GM15510 (cell line): ENCODE results near the gene CFAP70.

ENCODE experiments used
- POLR2A ChIP-seq: IDR thresholded peaks from 3 replicates; pipeline ENCODE4 v1.6.1; 2011; ENCODE audit warnings: borderline replicate concordance; ENCODE audit not compliant: insufficient read length; ENCODE audit errors: extremely low read depth

CFAP70 gene

GRCh38 chr10:73238990-73239566 is 119.6 kb downstream of the CFAP70 start:
- TF ChIP-seq POLR2A, result no peak

GRCh38 chr10:73234695-73235094 is 124.0 kb downstream of the CFAP70 start:
- no peak for TF ChIP-seq POLR2A

GRCh38 chr10:73233883-73234282 is 124.8 kb downstream of the CFAP70 start:
- no peak for TF ChIP-seq POLR2A

- no peak for TF ChIP-seq POLR2A
Observed at GRCh38 chr10:73232887-73233286, 125.8 kb downstream of the CFAP70 start.

GRCh38 chr10:73229567-73229966 is 129.1 kb downstream of the CFAP70 start:
- no peak for TF ChIP-seq POLR2A

- no peak for TF ChIP-seq POLR2A
Observed at GRCh38 chr10:73228247-73228646, 130.4 kb downstream of the CFAP70 start.

- TF ChIP-seq POLR2A, result no peak
Observed at GRCh38 chr10:73226663-73227062, 132.0 kb downstream of the CFAP70 start.

- no peak for TF ChIP-seq POLR2A
Observed at GRCh38 chr10:73225518-73225917, 133.1 kb downstream of the CFAP70 start.

GRCh38 chr10:73220989-73221388 is 137.7 kb downstream of the CFAP70 start:
- TF ChIP-seq POLR2A, result no peak

- no peak for TF ChIP-seq POLR2A
Observed at GRCh38 chr10:73219384-73219783, 139.3 kb downstream of the CFAP70 start.

- TF ChIP-seq POLR2A, result no peak
Observed at GRCh38 chr10:73218431-73219191, 140.1 kb downstream of the CFAP70 start.

- TF ChIP-seq POLR2A, result no peak
Observed at GRCh38 chr10:73217628-73218027, 141.0 kb downstream of the CFAP70 start.

- no peak for TF ChIP-seq POLR2A
Observed at GRCh38 chr10:73215749-73216148, 142.9 kb downstream of the CFAP70 start.

GRCh38 chr10:73211106-73211811 is 147.4 kb downstream of the CFAP70 start:
- no peak for TF ChIP-seq POLR2A

- no peak for TF ChIP-seq POLR2A
Observed at GRCh38 chr10:73210395-73211105, 148.1 kb downstream of the CFAP70 start.
